Transverse colon (tissue), 4 donors: ENCODE data around the gene KIFC3.
A peak's percentile ranks its signal among the peaks of the same experiment; 100 is the strongest.

Source experiments
- EP300 ChIP-seq: sonication (generic); formaldehyde crosslinking; IDR thresholded peaks from one replicate; pipeline ENCODE4 v1.6.1; 2017; ENCODE audit warnings: antibody characterized with exemption, low read depth
- POLR2A ChIP-seq: fragments of 450-650 bp; IDR thresholded peaks from one replicate; pipeline ENCODE4 v1.6.1; 2016; ENCODE audit warnings: antibody characterized with exemption, mild to moderate bottlenecking, moderate library complexity
- POLR2AphosphoS5 ChIP-seq, 3 donors: sonication (generic); formaldehyde crosslinking; IDR thresholded peaks; one replicate each; pipeline ENCODE4 v1.6.1; 2016; ENCODE audit warnings: antibody characterized with exemption in 3 of 3
- TF ChIP-seq, protein P1 (sequence below), 5 experiments: fragments of 200-600 bp in 3 of 5; fragments of 450-650 bp in 2 of 5; sonication (generic) in 3 of 5; IDR thresholded peaks; 1 replicate in 2 of 5; 2 replicates in 3 of 5; pipeline ENCODE4 v1.5.1; 2016 to 2017; ENCODE audit warnings: antibody characterized with exemption in 5 of 5, inconsistent platforms in 3 of 5, mild to moderate bottlenecking in 2 of 5, moderate library complexity in 1 of 5

DNA sequence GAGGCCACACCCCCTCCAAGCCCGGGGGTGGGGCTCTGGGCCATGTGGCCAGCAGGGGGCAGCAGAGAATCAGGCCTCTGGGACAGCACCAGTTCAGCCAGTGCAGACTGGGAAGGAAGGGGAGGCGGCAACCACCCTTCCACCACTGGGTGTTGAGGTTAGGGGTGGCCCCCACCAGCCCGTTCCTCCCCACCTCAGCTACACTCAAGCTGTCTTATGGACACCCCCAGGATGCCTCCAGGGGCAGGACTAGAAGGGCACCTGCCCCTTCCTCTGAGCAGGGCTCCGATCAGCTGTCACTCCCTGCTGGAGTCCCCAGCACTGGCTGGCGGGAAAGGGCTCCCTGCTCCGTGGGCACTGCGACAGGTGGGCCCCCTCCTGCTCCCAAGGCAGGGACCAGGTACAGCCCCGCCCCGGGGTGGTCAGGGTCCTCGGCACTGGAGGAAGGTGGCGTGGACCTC lies 44.9 kb downstream of the KIFC3 start:
- TF ChIP-seq, protein P1, sequence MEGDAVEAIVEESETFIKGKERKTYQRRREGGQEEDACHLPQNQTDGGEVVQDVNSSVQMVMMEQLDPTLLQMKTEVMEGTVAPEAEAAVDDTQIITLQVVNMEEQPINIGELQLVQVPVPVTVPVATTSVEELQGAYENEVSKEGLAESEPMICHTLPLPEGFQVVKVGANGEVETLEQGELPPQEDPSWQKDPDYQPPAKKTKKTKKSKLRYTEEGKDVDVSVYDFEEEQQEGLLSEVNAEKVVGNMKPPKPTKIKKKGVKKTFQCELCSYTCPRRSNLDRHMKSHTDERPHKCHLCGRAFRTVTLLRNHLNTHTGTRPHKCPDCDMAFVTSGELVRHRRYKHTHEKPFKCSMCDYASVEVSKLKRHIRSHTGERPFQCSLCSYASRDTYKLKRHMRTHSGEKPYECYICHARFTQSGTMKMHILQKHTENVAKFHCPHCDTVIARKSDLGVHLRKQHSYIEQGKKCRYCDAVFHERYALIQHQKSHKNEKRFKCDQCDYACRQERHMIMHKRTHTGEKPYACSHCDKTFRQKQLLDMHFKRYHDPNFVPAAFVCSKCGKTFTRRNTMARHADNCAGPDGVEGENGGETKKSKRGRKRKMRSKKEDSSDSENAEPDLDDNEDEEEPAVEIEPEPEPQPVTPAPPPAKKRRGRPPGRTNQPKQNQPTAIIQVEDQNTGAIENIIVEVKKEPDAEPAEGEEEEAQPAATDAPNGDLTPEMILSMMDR (IDR thresholded peaks at IDR 0.05), result peak; percentile 89 to 99 (median 97)
- no peak for TF ChIP-seq POLR2A
- no peak for TF ChIP-seq EP300
- no peak for TF ChIP-seq POLR2AphosphoS5 (IDR thresholded peaks at IDR 0.05)
